ENCODE measurements around the gene TMEM11. TPM values are rescaled to one million over a fixed set of nuclear protein-coding genes. Genes with fewer than 3 reads are reported as not detected.

Gene TMEM11
- total RNA-seq, 1 experiment from 2014 or later: 23.4 TPM

- Histone ChIP-seq H3K4me3 (ENCODE audit: low read depth in 2 of 2, low read length in 2 of 2) (no peak overlapping the region), H3K4me1 (ENCODE audit: control insufficient read depth, insufficient read depth, low read length) (no peaks in the 10 kb centered on the region), H3K27ac (ENCODE audit: low read length) (no peak overlapping the region), H3K9me3 (ENCODE audit: control insufficient read depth, insufficient read depth, low read depth, low read length) (no peaks in the 10 kb centered on the region), H3K27me3 (ENCODE audit: control insufficient read depth, insufficient read depth, low read length) (no peaks in the 10 kb centered on the region), H3K36me3 (ENCODE audit: control insufficient read depth, insufficient read depth, low read length) (no peaks in the 10 kb centered on the region)
- intact Hi-C loops (cut with micrococcal nuclease; ENCODE audit: unreplicated experiment) (no loop called here), in situ Hi-C loops (cut with HindIII; ENCODE audit: low pct_unique_long_range_greater_than_20kb, low sequenced_read_pairs) (no loop called here)
- ATAC-seq (no peak), DNase-seq (ENCODE audit: low read depth, low spot score) (no peak)
- TF ChIP-seq CTCF (IDR thresholded peaks at IDR 0.05) (no peak), TCF7L2 (IDR thresholded peaks at IDR 0.05; ENCODE audit: low read depth, low read length) (no peak), SIN3A (IDR thresholded peaks at IDR 0.05; ENCODE audit: borderline replicate concordance, insufficient read depth, low read depth, low read length) (no peak), POLR2AphosphoS5 (IDR thresholded peaks at IDR 0.05; ENCODE audit: low read depth, low read length) (no peak), REST (IDR thresholded peaks at IDR 0.05; ENCODE audit: insufficient read depth in 1 of 2, low read depth in 2 of 2, low read length in 1 of 2) (no peak)
- POLR2A ChIA-PET: no interaction called here
- BruUV-seq (replicated peaks): no TSS peak
- CTCF ChIA-PET: no interaction called here
These were observed 37.1 kb downstream of the TMEM11 start for GRCh38 chr17:21176773-21177395.

- Histone ChIP-seq H3K4me3 (ENCODE audit: low read depth in 2 of 2, low read length in 2 of 2) (no peak overlapping the region), H3K4me1 (ENCODE audit: control insufficient read depth, insufficient read depth, low read length) (no peaks in the 10 kb centered on the region), H3K9me3 (ENCODE audit: control insufficient read depth, insufficient read depth, low read depth, low read length) (no peaks in the 10 kb centered on the region), H3K27me3 (ENCODE audit: control insufficient read depth, insufficient read depth, low read length) (no peaks in the 10 kb centered on the region), H3K36me3 (ENCODE audit: control insufficient read depth, insufficient read depth, low read length) (no peaks in the 10 kb centered on the region), H3K27ac (ENCODE audit: low read length) (no peak overlapping the region)
- intact Hi-C loops (cut with micrococcal nuclease; ENCODE audit: unreplicated experiment) (no loop called here), in situ Hi-C loops (cut with HindIII; ENCODE audit: low pct_unique_long_range_greater_than_20kb, low sequenced_read_pairs) (no loop called here)
- ChIA-PET POLR2A (no interaction called here), CTCF (no interaction called here)
- DNase-seq (ENCODE audit: low read depth, low spot score) (no peak), ATAC-seq (no peak)
- BruUV-seq (replicated peaks): no TSS peak
- TF ChIP-seq TCF7L2 (IDR thresholded peaks at IDR 0.05; ENCODE audit: low read depth, low read length) (no peak), REST (IDR thresholded peaks at IDR 0.05; ENCODE audit: insufficient read depth in 1 of 2, low read depth in 2 of 2, low read length in 1 of 2) (no peak), SIN3A (IDR thresholded peaks at IDR 0.05; ENCODE audit: borderline replicate concordance, insufficient read depth, low read depth, low read length) (no peak), CTCF (IDR thresholded peaks at IDR 0.05) (no peak), POLR2AphosphoS5 (IDR thresholded peaks at IDR 0.05; ENCODE audit: low read depth, low read length) (no peak)
These were observed 39.2 kb downstream of the TMEM11 start for GRCh38 chr17:21174713-21175112.
